ENCODE measurements around the gene MSH5.

- TF ChIP-seq CTCF (IDR thresholded peaks at IDR 0.05 in 2 of 3, conservative IDR thresholded peaks at IDR 0.05 in 1 of 3; ENCODE audit: insufficient read depth in 2 of 3, low read depth in 1 of 3, low read length in 3 of 3) (no peak), MTF1 (CRISPR knock-in tag; IDR thresholded peaks at IDR 0.05; ENCODE audit: borderline replicate concordance) (no peak), POLR2A (conservative IDR thresholded peaks at IDR 0.05) (no peak), ZBTB7A (IDR thresholded peaks at IDR 0.05; ENCODE audit: borderline replicate concordance, control insufficient read depth, low read depth, low read length) (no peak), EZH2 (IDR thresholded peaks at IDR 0.05; ENCODE audit: borderline replicate concordance, low read depth, low read length) (no peak), BRF1 (IDR thresholded peaks at IDR 0.05; ENCODE audit: borderline replicate concordance, extremely low read depth, insufficient read length) (no peak), CHD4 (IDR thresholded peaks at IDR 0.05; ENCODE audit: insufficient read depth, insufficient replicate concordance, low read depth, low read length, poor library complexity, severe bottlenecking) (no peak), MXI1 (IDR thresholded peaks at IDR 0.05; ENCODE audit: low read depth, low read length) (no peak), GATA2 (CRISPR knock-in tag; IDR thresholded peaks at IDR 0.05) (no peak), NFRKB (IDR thresholded peaks at IDR 0.05; ENCODE audit: low read depth) (no peak), SIX5 (IDR thresholded peaks at IDR 0.05; ENCODE audit: borderline replicate concordance in 1 of 2, insufficient read depth in 1 of 2, low read depth in 1 of 2, low read length in 2 of 2) (no peak), POU5F1 (IDR thresholded peaks at IDR 0.05; ENCODE audit: borderline replicate concordance, low read depth, low read length, partially characterized antibody) (no peak), ELF4 (CRISPR knock-in tag; IDR thresholded peaks at IDR 0.05) (no peak), CBFA2T3 (IDR thresholded peaks at IDR 0.05) (no peak)
Measured at GRCh38 chr6:31762356-31762755, 22.6 kb downstream of the MSH5 start, which contains the start of gene SAPCD1.
